Activated naive CD4-positive, alpha-beta T cell treated with anti-CD3 and anti-CD28 coated beads, Interleukin-2, amount 50 U/mL, for 16 hours (primary cell): ENCODE measurements around the gene HJV.

Source experiments
- DNase-seq: peaks from one replicate; pipeline ENCODE4 v3.0.0-alpha.2; 2020

HJV gene

GRCh38 chr1:146021050-146021445 lies 487 bp downstream of the HJV start:
- no peak for DNase-seq

- DNase-seq: no peak
Observed at GRCh38 chr1:146020058-146021049, 1.2 kb downstream of the HJV start.

DNA sequence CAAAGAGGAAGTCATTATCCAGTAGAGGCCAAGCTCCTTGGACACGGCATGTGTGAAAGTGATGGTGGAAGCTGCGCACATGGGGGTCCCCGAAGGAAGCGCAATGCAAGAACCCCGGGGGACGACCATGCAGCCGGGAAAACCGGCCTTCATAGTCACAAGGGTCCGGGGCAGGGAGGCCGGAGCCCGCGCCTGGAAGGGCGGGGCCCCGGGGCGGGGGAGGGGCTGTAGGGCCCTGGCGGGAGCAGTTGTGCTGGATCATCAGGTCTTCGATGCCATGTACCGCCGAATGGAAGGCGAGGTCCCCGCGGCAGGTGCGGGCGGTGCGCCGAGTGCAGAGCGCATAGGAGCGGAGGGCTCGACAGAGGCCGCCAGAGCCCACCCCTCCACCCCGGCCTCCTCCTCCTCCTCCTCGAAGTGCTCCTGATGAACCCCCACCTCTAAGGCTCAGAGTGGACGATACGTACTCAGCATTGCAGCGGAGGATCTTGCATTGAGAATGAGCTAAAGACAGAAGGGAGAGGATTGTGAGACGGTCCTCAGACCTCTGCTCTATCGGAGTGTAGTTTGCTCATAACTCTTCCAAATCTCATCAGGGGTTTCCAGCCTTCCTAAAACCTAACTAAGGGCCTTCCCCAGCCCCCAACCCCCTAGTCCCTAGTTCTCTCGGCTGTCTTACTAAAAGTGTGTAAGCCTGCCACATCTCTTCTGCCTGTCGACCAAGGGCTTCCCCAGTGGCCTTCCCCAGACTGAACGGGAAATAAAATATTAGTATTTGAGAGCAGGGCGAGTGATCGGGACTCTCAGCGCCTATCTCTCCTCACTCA lies 2.1 kb downstream of the HJV start:
- DNase-seq: no peak

- DNase-seq: no peak
Observed at GRCh38 chr1:146016891-146017290, 4.6 kb downstream of the HJV start.

DNA sequence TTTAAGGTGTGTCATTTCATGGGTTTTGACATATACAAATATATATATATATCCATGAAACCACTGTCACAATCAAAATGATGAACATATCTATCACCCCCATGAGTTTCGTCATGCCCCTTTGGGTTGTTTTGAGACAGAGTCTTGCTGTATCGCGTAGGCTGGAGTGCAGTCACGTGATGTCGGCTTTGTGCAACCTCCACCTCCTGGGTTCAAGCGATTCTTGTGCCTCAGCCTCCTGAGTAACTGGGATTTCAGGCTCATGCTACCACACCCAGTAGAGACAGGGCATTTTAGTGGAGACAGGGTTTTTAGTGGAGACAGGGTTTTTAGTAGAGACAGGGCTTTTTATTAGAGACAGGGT lies 8.0 kb downstream of the HJV start:
- no peak for DNase-seq

GRCh38 chr1:146012703-146013558 lies 8.6 kb downstream of the HJV start:
- DNase-seq: peak; percentile 51

GRCh38 chr1:146010126-146010738 lies 11.3 kb downstream of the HJV start:
- no peak for DNase-seq

- no peak for DNase-seq
Observed at GRCh38 chr1:146007489-146008133, 13.9 kb downstream of the HJV start.

GRCh38 chr1:146001709-146002108 lies 19.8 kb downstream of the HJV start:
- no peak for DNase-seq

- no peak for DNase-seq
Observed at GRCh38 chr1:145999321-146000024, 22.1 kb downstream of the HJV start.

DNA sequence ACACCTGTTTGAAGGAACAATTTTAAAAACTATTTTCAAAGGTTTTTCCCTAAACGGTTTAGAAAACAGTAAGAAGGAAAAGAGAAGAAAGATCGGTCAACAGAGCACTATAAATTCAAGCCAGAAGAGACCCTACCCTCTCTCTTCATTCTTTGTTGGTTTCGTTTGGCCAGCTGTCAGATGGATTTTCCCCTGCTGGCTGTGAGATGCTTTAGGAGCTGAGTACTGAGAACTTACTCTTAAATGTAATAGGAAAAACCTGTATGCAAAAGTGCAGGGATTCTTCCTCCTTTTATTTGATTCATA lies 23.9 kb downstream of the HJV start:
- DNase-seq: no peak

DNA sequence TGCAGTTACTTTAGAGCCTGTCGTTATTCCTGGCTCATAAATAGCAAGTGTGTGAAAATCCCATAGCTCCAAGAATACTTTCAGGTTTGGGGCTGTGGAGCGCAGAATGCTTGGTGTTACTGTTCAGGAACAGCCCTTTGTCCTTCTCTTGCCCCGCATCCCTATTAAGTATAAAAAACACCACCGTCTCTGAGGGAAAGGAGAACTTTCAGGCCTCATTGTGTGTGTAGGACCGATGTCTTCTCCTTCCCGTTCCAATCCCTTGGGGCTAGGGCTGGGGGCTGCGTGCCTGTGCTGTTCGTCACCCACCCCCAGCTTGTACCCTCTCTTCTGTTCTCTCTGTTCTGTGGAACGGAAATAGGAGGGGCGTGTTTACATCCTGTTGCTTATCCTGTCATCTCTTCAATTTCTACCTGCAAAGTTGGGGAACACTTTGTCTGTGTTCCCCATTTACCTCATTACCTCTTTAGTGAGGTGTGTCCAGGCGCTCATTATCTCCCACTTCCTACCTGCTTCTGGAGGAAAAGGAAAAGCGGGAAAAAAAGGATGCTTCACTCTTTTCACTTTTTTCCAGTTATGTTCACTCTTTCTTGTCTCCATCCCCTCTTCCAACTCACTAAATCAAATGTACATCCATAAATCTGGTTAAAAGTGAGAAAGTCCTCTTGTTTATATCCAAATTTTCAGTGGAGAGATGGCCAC lies 24.4 kb downstream of the HJV start:
- peak; percentile 59 for DNase-seq

DNA sequence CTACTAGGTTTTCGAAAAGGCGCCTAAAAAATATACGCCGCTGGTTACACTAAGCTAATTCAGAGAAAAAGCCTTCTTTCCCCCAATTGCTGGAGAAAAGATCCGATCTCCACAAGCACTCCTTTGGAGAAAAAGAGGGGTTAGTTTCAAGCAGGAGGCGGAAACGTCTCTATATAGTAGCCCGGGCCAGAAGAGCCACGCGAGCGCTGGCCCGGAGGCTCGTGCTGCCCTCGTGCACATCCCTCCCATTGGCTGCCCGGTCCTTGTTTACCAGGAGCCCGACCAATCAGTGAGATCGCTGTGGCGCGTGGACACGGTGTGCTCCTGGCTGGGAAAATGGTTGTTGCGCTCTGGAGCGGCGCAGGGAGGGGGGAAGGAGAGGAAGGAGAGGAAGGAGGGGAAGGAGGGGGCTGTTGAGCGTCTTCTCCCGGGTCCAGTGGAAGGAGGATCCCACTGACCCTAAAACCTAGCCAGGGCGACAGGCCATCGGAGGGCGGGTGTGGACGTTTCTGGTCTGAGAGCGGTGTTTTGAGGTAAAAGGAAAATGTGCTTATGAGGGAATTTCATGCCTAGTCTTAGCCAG lies 25.0 kb downstream of the HJV start, which contains the start of gene TXNIP:
TXNIP (minus strand) TSS at position 147 of the 583 bp plus-strand sequence. CDS start 313 bp downstream, outside the sequence.
- DNase-seq: peak; percentile 92

GRCh38 chr1:145995964-145996432 lies 25.5 kb downstream of the HJV start:
- DNase-seq: no peak

DNA sequence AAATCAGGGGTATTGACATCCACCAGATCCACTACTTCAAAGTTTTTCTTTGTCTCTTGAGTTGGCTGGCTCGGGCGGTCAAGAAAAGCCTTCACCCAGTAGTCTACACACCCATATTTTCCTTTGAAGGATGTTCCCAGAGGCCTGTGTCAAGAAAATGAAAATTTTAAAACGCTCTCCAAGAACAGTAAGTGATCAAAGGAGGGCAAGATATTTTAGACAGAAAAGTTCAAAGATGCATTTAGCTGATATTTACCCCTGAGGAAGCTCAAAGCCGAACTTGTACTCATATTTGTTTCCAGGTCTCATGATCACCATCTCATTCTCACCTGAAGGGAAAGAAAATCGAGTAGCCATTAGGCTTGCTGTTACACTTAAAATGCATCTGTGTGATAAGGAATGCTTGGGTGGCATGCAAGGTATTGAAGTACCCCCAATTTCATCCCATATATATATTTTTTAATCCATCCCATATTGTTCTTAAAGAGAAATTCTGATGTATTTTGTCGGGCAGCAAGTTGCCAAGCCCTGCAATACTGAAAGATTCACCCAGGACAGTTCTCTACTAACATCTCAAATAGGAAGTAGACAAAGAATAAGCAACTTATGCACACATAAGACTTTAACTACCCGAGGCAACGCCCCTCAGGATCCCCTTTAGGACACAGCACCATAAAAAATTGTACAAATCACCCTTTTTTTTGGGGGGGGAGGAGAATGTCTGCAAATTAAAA lies 26.2 kb downstream of the HJV start:
- no peak for DNase-seq

DNA sequence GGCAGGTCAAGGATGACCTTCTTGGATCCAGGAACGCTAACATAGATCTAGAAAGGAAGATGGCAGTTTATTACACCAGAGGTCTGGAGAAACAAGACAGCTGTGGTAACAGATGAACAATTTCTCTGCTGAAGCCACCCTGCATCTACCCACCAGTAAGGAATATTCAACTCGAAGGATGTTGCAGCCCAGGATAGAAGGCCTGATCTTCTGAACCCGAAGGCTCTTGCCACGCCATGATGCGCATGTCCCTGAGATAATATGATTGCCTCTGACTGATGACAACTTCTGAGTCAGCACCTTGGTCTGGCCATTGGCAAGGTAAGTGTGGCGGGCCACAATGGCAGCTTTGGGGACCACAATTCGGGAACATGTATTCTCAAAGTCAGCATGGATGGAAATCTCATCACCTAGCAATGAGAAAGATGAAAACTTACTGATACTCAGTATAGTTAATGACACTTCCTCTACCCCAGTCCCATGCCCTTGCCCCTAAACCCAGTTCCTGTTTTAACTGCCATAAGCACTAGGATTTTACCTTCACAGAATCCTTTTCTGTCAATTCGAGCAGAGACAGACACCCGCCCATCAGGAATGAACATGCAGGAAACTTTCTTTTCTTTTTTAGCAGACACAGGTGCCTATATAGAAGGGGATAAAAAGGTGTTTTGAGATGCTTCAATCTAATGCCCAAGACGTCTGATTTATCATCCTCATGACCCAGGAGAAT lies 27.0 kb downstream of the HJV start:
- peak; percentile 38 for DNase-seq

GRCh38 chr1:145993618-145994390 lies 27.7 kb downstream of the HJV start:
- no peak for DNase-seq
